Choroid plexus epithelial cell (primary cell): ENCODE results near the gene NAE1.

Experiments used
- DNase-seq: peaks from one replicate; pipeline ENCODE4 v3.0.0-alpha.2; 2010; ENCODE audit warnings: low read depth
- H3K4me3 ChIP-seq: 2 replicates; pipeline ENCODE4 v1.5.1; 2011; ENCODE audit warnings: low read depth, mild to moderate bottlenecking, control low read depth, low read length, moderate library complexity
- TF ChIP-seq, protein P1 (sequence below): conservative IDR thresholded peaks from 2 replicates; pipeline ENCODE4 v1.5.1; 2011; ENCODE audit warnings: low read depth, mild to moderate bottlenecking, control low read depth, inconsistent platforms, low read length, moderate library complexity

NAE1 gene

GRCh38 chr16:66834746-66835145, 4.0 kb upstream of the NAE1 start:
- TF ChIP-seq, protein P1, sequence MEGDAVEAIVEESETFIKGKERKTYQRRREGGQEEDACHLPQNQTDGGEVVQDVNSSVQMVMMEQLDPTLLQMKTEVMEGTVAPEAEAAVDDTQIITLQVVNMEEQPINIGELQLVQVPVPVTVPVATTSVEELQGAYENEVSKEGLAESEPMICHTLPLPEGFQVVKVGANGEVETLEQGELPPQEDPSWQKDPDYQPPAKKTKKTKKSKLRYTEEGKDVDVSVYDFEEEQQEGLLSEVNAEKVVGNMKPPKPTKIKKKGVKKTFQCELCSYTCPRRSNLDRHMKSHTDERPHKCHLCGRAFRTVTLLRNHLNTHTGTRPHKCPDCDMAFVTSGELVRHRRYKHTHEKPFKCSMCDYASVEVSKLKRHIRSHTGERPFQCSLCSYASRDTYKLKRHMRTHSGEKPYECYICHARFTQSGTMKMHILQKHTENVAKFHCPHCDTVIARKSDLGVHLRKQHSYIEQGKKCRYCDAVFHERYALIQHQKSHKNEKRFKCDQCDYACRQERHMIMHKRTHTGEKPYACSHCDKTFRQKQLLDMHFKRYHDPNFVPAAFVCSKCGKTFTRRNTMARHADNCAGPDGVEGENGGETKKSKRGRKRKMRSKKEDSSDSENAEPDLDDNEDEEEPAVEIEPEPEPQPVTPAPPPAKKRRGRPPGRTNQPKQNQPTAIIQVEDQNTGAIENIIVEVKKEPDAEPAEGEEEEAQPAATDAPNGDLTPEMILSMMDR, result no peak
- no peak for DNase-seq
- H3K4me3 ChIP-seq, result no peak overlapping the region

- TF ChIP-seq, protein P1, result no peak
- peak; percentile 72 for DNase-seq
Observed at GRCh38 chr16:66832661-66833305, 2.0 kb upstream of the NAE1 start.

DNA sequence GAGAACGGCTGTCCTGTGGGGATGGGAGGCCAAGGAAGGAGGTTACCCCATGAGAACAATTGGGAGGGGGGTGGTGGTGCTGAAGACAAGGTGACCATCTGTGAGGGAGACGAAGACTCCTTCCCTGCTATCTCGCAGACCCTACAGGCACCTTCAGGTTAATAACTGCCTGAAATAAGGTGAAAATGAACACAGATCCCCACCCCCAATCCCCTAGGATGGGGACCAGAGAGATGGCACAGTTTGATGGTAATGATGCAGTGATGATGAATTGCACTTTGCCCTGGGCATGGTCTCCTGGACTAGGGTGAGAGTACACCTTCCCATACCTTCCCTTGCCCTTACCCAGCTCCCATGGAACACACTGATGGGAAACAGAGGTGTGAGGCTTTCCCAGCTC, 1.4 kb upstream of the NAE1 start:
- no peak for DNase-seq
- no peak overlapping the region for H3K4me3 ChIP-seq
- TF ChIP-seq, protein P1, result no peak

More at GRCh38 chr16:66832661-66833305, 2.0 kb upstream of the NAE1 start:
- H3K4me3 ChIP-seq, result no peak overlapping the region

- no peak overlapping the region for H3K4me3 ChIP-seq
- no peak for DNase-seq
- TF ChIP-seq, protein P1, result no peak
Observed at GRCh38 chr16:66824006-66824405, 6.8 kb downstream of the NAE1 start.

- H3K4me3 ChIP-seq, result no peak overlapping the region
- TF ChIP-seq, protein P1, result no peak
- DNase-seq, result no peak
Observed at GRCh38 chr16:66814734-66815133, 16.0 kb downstream of the NAE1 start.

DNA sequence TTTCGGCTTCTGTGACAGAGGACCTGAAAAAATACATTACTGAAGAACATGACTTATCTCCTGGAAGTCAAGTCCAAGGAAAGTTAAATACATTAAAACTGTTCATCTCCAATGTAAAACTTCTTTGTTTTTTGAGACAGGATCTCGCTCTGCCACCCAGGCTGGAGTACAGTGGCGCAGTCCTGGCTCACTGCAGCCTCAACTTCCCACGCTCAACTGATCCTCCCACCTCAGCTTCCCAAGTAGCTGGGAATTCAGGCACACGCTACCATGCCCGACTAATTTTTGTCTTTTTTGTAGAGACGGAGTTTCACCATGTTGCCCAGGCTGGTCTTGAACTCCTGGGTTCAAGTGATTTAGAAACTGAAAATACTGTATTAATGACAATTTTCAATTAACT, 19.7 kb downstream of the NAE1 start:
- TF ChIP-seq, protein P1, result no peak
- no peak overlapping the region for H3K4me3 ChIP-seq

DNA sequence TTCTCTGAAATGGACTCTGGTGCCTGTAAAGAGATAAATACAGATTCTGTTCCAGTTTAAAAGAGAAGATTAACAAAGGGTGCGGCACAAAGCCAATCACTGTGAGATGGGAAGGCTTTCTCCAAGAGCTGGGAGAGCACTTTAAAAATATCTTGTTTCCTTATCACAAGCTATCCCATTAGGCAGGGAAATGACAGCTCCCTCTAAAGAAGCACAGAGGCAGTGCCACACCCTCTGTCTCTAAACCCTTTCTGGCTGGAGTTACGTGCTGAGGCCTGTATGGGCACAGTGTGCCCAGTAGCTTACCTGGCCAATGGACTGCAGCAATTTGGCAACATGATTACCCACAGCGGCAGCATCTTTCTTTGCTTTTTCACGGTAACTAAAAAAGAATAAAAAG, 20.4 kb downstream of the NAE1 start:
- no peak overlapping the region for H3K4me3 ChIP-seq
- TF ChIP-seq, protein P1, result no peak
- no peak for DNase-seq

More for the DNA sequence above, 19.7 kb downstream of the NAE1 start:
- DNase-seq, result no peak
